Measurements from ENCODE around the gene CLTA.
"Not testable (repeated sequence)": the region's sequence is repeated elsewhere in the genome, so short reads cannot be mapped to it uniquely, and the experiment has no call there.

DNA sequence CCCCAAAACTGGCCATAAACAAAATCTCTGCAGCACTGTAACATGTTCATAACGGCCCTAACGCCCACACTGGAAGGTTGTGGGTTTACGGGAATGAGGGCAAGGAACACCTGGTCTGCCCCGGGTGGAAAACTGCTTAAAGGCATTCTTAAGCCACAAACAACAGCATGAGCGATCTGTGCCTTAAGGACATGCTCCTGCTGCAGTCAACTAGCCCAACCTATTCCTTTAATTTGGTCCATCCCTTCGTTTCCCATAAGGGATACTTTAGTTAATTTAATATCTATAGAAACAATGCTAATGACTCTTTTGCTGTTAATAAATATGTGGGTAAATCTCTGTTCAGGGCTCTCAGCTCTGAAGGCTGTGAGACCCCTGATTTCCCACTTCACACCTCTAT, 10.5 kb upstream of the CLTA start:
- TF ChIP-seq, protein P1, sequence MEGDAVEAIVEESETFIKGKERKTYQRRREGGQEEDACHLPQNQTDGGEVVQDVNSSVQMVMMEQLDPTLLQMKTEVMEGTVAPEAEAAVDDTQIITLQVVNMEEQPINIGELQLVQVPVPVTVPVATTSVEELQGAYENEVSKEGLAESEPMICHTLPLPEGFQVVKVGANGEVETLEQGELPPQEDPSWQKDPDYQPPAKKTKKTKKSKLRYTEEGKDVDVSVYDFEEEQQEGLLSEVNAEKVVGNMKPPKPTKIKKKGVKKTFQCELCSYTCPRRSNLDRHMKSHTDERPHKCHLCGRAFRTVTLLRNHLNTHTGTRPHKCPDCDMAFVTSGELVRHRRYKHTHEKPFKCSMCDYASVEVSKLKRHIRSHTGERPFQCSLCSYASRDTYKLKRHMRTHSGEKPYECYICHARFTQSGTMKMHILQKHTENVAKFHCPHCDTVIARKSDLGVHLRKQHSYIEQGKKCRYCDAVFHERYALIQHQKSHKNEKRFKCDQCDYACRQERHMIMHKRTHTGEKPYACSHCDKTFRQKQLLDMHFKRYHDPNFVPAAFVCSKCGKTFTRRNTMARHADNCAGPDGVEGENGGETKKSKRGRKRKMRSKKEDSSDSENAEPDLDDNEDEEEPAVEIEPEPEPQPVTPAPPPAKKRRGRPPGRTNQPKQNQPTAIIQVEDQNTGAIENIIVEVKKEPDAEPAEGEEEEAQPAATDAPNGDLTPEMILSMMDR (IDR thresholded peaks at IDR 0.05) = not testable (repeated sequence)
- TF ChIP-seq POLR2A (IDR thresholded peaks at IDR 0.05) = not testable (repeated sequence)

Measured in heart left ventricle (tissue), 13 donors.